Superior temporal gyrus (tissue), 1 donor: Measurements from ENCODE around the gene TAS2R20.

Experiments used
- DNase-seq: peaks from one replicate; pipeline ENCODE4 v3.0.0-alpha.2; 2016; ENCODE audit errors: extremely low spot score

Gene TAS2R20

DNA sequence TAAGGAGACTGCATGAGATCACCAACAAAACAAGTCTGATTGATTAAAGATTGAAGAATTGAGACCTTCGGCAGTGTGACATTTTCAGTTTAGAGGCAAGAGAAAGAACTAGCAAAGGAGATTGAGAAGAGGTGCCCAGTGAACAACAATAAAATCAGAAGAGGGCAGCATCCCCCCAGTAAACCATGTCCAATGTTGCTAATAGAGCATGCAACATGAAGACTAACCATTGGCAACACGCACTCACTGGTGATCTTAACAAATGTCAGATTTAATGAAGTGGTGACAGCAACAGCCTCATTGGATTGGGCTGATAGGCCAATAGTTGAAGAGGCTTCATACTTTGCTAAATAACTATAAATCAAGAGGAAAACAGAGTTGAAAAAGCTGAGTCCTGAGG is 38.3 kb downstream of the TAS2R20 start:
- peak; percentile 73 for DNase-seq

DNA sequence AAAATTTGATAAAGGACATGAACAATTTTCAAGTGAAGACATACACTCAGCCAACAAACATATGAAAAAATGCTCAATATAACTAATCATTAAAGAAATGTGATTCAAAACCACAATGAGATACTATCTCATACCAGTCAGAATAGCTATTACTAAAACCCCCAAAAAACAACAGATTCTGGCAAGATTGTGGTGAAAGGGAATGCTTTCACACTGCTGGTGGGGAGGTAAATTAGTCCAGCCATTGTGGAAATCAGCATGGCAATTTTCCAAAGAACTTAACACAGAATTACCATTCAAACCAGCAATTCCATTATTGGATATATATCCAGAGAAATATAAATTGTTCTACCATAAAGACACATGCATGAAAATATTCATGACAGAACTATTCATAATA is 40.4 kb downstream of the TAS2R20 start:
- no peak for DNase-seq

DNA sequence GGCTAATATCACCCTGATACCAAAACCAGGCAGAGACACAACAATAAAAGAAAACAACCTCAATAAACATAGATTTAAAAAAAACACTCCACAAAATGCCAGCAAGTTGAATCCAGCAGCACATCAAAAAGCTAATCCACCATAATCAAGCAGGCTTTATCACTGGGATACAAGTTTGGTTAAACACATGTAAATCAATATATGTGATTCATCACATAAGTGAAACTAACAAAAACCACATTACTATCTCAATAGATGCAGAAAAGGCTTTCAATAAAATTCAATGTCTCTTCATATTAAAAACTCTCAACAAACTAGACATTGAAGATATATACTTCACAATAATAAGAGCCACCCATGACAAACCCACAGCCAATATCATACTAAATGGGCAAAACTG is 42.0 kb downstream of the TAS2R20 start:
- no peak for DNase-seq

DNA sequence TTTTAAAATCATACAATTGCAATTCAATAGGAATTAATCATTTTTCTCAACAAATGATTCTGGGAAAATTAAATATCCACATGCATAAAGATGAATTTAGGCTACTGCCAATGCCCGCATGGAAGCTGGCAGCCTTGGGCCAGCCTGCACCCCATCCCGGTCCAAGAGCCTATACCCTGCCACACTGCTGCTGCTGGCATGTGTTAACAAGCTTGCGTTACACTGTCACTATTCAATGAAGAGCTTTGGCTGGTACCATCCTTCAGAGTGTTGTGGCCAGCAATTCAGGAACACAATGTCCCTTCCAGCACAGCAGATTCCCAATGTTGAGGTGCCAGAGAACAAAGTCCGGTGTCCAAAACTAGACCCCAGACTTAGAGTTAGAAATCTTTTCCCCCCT is 45.5 kb downstream of the TAS2R20 start:
- DNase-seq: peak; percentile 57
